Esophagus squamous epithelium (tissue), 5 donors: ENCODE measurements around the gene RASL11A. TPM values are rescaled to one million over a fixed set of nuclear protein-coding genes. Genes with fewer than 3 reads are reported as not detected.

ENCODE experiments used
- DNase-seq: peaks from one replicate; lab custom pipeline; 2025; lab: John Stamatoyannopoulos, UW
- H3K27ac ChIP-seq, 4 donors: fragments of 200-600 bp; sonication (generic); one replicate each; pipeline ENCODE4 v1.5.1; 2016 to 2019; ENCODE audit warnings: mild to moderate bottlenecking in 1 of 4
- H3K27me3 ChIP-seq, 4 donors: fragments of 200-600 bp; sonication (generic); 1 replicate in 3 of 4; 2 replicates in 1 of 4; pipeline versions ENCODE4 v1.5.1 to v1.6.0; 2017 to 2021; ENCODE audit warnings: antibody characterized with exemption in 1 of 4
- H3K36me3 ChIP-seq, 3 donors: fragments of 200-600 bp; sonication (generic); one replicate each; pipeline ENCODE4 v1.5.1; 2016 to 2019
- H3K4me1 ChIP-seq, 3 donors: fragments of 200-600 bp; sonication (generic); one replicate each; pipeline ENCODE4 v1.5.1; 2017 to 2019
- H3K4me3 ChIP-seq, 4 donors: fragments of 200-600 bp; sonication (generic); 1 replicate in 3 of 4; 2 replicates in 1 of 4; pipeline ENCODE4 v1.5.1; 2016 to 2019; ENCODE audit warnings: mild to moderate bottlenecking in 2 of 4, moderate library complexity in 1 of 4
- H3K9me3 ChIP-seq, 3 donors: fragments of 200-600 bp; sonication (generic); one replicate each; pipeline ENCODE4 v1.5.1; 2016 to 2019
- POLR2A ChIP-seq, 4 donors: fragments of 450-650 bp; IDR thresholded peaks; one replicate each; pipeline ENCODE4 v1.6.1; 2017; ENCODE audit warnings: antibody characterized with exemption in 4 of 4, mild to moderate bottlenecking in 4 of 4, moderate library complexity in 3 of 4
- WGBS, 2 donors: methylation state at CpG; one replicate each; pipeline ENCODE4 v1.1.5; 2018; 5-methylcytosine and 5-hydroxymethylcytosine counted together
- intact Hi-C: fragments of 100-400 bp; cut with DNase I; formaldehyde crosslinking; loops from one replicate; pipeline ENCODE4 v1.15.0; 2022
- total RNA-seq, 4 donors: library from RNA; depleted of rRNA; stranded (reverse); fragments of >200 nt; gene quantifications; one replicate each; pipeline ENCODE4 v1.1.0, GENCODE V29; 2016
- TF ChIP-seq, protein P1 (sequence below), 6 experiments: fragments of 450-650 bp in 4 of 6; fragments of 200-600 bp in 2 of 6; sonication (generic) in 2 of 6; IDR thresholded peaks; one replicate each; pipeline ENCODE4 v1.5.1; 2016 to 2019; ENCODE audit warnings: antibody characterized with exemption in 6 of 6, mild to moderate bottlenecking in 4 of 6, moderate library complexity in 4 of 6
- donor health status: DM: yes; HTN: yes; CAD: no.

Gene RASL11A
- total RNA-seq, 4 donors from 2014 or later, result 4.4 to 34.1 (median 21.9) TPM

DNA sequence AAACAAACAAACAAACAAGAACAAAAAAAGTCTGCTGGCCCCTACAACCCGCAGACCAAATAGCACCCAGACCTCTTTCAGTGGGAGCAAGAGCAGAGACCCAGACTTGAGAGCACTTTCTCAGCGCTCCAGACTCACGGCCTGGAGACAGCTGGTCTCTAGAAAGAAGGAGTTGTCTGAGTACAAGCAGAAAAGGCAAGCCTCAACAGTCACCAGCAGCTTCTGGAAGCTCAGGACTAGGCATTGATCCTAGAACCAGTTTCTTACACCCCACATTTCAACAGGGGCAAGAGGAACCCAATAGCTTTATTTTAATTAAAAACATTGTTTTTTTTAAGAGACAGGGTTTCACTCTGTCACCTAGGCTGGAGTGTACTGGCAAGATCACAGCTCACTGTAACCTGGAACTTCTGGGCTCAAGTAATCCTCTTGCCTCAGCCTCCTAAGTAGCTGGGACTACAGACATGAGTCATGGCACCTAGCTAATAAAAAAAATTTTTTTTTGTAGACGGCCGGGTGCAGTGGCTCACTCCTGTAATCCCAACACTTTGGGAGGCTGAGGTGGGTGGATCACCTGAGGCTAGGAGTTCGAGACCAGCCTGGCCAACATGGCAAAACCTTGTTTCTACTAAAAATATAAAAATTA lies 30.4 kb downstream of the RASL11A start:
- DNase-seq, result no peak
- TF ChIP-seq, protein P1, sequence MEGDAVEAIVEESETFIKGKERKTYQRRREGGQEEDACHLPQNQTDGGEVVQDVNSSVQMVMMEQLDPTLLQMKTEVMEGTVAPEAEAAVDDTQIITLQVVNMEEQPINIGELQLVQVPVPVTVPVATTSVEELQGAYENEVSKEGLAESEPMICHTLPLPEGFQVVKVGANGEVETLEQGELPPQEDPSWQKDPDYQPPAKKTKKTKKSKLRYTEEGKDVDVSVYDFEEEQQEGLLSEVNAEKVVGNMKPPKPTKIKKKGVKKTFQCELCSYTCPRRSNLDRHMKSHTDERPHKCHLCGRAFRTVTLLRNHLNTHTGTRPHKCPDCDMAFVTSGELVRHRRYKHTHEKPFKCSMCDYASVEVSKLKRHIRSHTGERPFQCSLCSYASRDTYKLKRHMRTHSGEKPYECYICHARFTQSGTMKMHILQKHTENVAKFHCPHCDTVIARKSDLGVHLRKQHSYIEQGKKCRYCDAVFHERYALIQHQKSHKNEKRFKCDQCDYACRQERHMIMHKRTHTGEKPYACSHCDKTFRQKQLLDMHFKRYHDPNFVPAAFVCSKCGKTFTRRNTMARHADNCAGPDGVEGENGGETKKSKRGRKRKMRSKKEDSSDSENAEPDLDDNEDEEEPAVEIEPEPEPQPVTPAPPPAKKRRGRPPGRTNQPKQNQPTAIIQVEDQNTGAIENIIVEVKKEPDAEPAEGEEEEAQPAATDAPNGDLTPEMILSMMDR (IDR thresholded peaks at IDR 0.05), result no peak
- TF ChIP-seq POLR2A (IDR thresholded peaks at IDR 0.05), result no peak
- intact Hi-C loops, result no loop called here
- H3K4me3 ChIP-seq, result no peak overlapping the region
- H3K4me1 ChIP-seq, result peaks cover 0 to 9% (median 0%) of the 10 kb centered on the region in 3 donors
- peaks cover 0 to 14% (median 0%) of the 10 kb centered on the region in 4 donors for H3K27me3 ChIP-seq
- H3K9me3 ChIP-seq, result no peaks in the 10 kb centered on the region
- H3K27ac ChIP-seq, result no peak overlapping the region
- WGBS, 2 donors, result 42 to 67% methylated on average over 6 of the region's 6 CpGs
- no peaks in the 10 kb centered on the region for H3K36me3 ChIP-seq

DNA sequence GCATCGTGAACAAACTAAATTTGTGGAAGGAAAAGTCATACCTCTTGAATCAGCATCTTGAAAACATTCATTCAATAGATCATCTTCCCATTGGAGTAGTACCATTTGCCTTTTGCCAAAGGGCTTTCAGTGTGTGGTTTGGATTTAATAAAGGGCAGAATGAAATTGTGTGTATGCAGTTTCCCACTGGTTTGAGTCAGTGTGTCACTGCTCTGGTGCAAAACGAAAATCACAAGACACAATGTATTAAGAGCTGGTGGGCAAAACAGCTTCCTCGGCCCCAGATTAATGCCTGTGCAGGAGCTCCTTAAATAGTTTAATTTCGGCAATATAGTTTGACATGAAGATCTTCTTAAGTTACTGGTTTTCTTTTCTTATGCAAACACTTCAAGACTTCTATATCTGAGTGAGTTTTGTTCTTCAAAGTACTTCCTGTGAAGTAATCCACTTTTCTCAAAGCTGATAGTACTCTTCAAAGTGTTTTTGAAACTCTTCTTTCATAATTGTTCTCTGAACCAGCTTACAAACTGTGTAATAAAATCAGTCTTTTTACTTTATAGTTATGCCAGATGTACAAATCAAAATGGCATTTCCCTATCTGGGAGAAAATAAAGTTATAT lies 32.1 kb downstream of the RASL11A start:
- TF ChIP-seq, protein P1 (IDR thresholded peaks at IDR 0.05), result no peak
- TF ChIP-seq POLR2A (IDR thresholded peaks at IDR 0.05), result no peak
- Histone ChIP-seq H3K36me3 (no peaks in the 10 kb centered on the region), H3K27me3 (no peaks in the 10 kb centered on the region), H3K9me3 (no peaks in the 10 kb centered on the region), H3K4me1 (peaks cover 0 to 9% (median 0%) of the 10 kb centered on the region in 3 donors), H3K4me3 (no peak overlapping the region), H3K27ac (no peak overlapping the region)
- intact Hi-C loops, result no loop called here
- no peak for DNase-seq
- 57 to 58% methylated on average over 4 of the region's 4 CpGs for WGBS, 2 donors

DNA sequence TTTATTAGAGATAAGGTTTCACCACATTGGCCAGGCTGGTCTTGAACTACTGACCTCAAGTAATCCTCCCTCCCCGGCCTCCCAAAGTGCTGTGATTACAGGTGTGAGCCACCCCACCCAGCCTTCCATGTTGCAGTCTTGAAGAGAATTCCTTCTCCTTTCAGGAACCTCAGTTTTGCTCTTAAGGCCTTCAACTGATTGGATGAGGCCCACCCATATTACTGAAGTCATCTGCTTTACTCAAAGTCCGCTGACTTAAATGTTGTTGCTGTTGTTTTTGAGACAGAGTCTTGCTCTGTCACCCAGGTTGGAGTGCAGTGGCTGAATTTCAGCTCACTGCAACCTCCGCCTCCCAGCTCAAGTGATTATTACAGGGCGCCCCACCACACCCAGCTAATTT lies 33.5 kb downstream of the RASL11A start:
- 91 to 93% methylated on average over 4 of the region's 4 CpGs for WGBS, 2 donors
- Histone ChIP-seq H3K4me3 (no peak overlapping the region), H3K9me3 (no peaks in the 10 kb centered on the region), H3K27ac (no peak overlapping the region), H3K36me3 (no peaks in the 10 kb centered on the region), H3K4me1 (peaks cover 0 to 21% (median 0%) of the 10 kb centered on the region in 3 donors), H3K27me3 (no peaks in the 10 kb centered on the region)
- no peak for DNase-seq
- intact Hi-C loops, result no loop called here
- TF ChIP-seq POLR2A (IDR thresholded peaks at IDR 0.05), result no peak
- TF ChIP-seq, protein P1 (IDR thresholded peaks at IDR 0.05), result no peak

DNA sequence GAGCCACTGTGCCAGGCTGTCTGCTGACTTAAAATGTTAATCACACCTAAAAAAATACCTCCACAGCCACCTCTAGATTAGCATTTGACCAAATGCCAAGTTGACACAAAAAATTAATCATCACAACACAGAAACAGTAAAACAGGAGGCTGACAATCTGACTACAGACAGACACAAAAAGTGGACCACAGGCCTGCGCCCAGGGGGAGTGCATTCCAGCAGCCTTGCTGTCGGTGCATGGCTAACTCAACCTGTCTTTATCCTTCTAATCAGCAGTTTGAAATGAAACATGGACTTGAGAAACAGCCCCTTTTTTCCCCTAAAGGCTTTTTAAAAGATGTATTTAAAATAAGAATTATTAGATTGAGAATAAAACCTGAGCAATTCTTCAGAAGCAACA lies 34.0 kb downstream of the RASL11A start:
- Histone ChIP-seq H3K4me1 (peaks cover 0 to 26% (median 0%) of the 10 kb centered on the region in 3 donors), H3K36me3 (no peaks in the 10 kb centered on the region), H3K27ac (no peak overlapping the region), H3K4me3 (no peak overlapping the region), H3K27me3 (no peaks in the 10 kb centered on the region), H3K9me3 (no peaks in the 10 kb centered on the region)
- no peak for DNase-seq
- WGBS, 2 donors, result 54 to 84% methylated on average over 2 of the region's 2 CpGs
- intact Hi-C loops, result no loop called here
- no peak for TF ChIP-seq POLR2A (IDR thresholded peaks at IDR 0.05)
- TF ChIP-seq, protein P1 (IDR thresholded peaks at IDR 0.05), result no peak

DNA sequence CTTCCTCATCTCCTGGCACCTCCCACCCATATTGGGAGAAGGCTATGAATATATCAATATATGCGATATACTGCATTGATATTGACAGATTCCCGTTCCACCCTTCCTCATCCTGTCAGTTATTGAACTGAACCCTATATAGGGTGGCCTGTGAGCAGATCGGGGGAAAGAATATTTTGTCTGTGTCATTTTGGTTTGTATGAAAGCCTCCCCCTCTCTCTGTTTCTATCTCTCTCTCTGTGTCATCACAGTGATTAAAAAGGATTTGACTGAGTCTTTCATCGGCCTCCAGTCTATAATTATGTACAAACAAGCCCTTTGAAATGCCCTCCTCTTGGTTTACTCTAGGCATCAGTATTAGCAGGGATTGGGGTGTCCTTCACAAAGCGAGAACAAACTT lies 35.7 kb downstream of the RASL11A start:
- intact Hi-C loops, result no loop called here
- TF ChIP-seq POLR2A (IDR thresholded peaks at IDR 0.05), result no peak
- TF ChIP-seq, protein P1 (IDR thresholded peaks at IDR 0.05), result no peak
- no peak overlapping the region for H3K4me3 ChIP-seq
- no peaks in the 10 kb centered on the region for H3K27me3 ChIP-seq
- 78 to 86% methylated on average over 5 of the region's 5 CpGs for WGBS, 2 donors
- H3K4me1 ChIP-seq, result peaks cover 0 to 29% (median 0%) of the 10 kb centered on the region in 3 donors
- no peak overlapping the region for H3K27ac ChIP-seq
- H3K9me3 ChIP-seq, result no peaks in the 10 kb centered on the region
- no peaks in the 10 kb centered on the region for H3K36me3 ChIP-seq
- DNase-seq, result no peak
